Measurements from ENCODE around the gene KSR2.

The KSR2 gene

DNA sequence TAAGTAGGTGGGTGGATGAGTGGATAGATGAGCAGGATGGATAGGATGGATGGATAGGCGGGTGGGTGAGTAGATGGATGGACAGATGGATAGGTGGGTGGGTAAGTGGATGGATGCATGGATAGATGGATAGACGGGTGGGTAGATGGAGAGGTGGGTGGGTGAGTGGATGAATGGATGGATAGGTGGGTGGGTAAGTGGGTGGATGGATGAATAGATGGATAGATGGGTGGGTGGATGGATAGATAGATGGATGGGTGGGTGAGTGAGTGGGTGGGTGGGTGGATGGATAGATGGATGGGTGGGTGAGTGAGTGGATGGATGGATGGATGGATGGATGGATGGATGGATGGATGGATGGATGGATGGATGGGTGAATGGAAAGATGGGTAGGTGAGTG, 385.7 kb downstream of the KSR2 start:
- Histone ChIP-seq H4K20me1 (ENCODE audit: control insufficient read depth, insufficient read depth, low read depth, low read length) (no peaks in the 10 kb centered on the region), H3K9me3 (ENCODE audit: control insufficient read depth, insufficient read depth, low read length) (no peaks in the 10 kb centered on the region), H3K27me3 (ENCODE audit: control insufficient read depth, low read length) (no peaks in the 10 kb centered on the region), H3F3A (ENCODE audit: control insufficient read depth, insufficient read depth) (no peaks in the 10 kb centered on the region), H3K4me1 (ENCODE audit: control insufficient read depth, low read length) (no peaks in the 10 kb centered on the region), H3K79me2 (ENCODE audit: control insufficient read depth, low read length) (no peaks in the 10 kb centered on the region), H3K27ac (ENCODE audit: low read depth, low read length) (no peak overlapping the region), H3K4me3 (ENCODE audit: low read length) (no peak overlapping the region), H3K9me2 (replicated peaks; ENCODE audit: control insufficient read depth, low read length) (no peaks in the 10 kb centered on the region), H3K4me2 (ENCODE audit: low read length) (no peak overlapping the region), H3K36me3 (ENCODE audit: control insufficient read depth, low read length) (no peaks in the 10 kb centered on the region)
- no peak for TF ChIP-seq EZH2phosphoT487 (IDR thresholded peaks at IDR 0.05; ENCODE audit: borderline replicate concordance, low read length)
- TF ChIP-seq, protein P1, sequence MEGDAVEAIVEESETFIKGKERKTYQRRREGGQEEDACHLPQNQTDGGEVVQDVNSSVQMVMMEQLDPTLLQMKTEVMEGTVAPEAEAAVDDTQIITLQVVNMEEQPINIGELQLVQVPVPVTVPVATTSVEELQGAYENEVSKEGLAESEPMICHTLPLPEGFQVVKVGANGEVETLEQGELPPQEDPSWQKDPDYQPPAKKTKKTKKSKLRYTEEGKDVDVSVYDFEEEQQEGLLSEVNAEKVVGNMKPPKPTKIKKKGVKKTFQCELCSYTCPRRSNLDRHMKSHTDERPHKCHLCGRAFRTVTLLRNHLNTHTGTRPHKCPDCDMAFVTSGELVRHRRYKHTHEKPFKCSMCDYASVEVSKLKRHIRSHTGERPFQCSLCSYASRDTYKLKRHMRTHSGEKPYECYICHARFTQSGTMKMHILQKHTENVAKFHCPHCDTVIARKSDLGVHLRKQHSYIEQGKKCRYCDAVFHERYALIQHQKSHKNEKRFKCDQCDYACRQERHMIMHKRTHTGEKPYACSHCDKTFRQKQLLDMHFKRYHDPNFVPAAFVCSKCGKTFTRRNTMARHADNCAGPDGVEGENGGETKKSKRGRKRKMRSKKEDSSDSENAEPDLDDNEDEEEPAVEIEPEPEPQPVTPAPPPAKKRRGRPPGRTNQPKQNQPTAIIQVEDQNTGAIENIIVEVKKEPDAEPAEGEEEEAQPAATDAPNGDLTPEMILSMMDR (IDR thresholded peaks at IDR 0.05; ENCODE audit: low read depth, low read length, poor library complexity, severe bottlenecking), result no peak

DNA sequence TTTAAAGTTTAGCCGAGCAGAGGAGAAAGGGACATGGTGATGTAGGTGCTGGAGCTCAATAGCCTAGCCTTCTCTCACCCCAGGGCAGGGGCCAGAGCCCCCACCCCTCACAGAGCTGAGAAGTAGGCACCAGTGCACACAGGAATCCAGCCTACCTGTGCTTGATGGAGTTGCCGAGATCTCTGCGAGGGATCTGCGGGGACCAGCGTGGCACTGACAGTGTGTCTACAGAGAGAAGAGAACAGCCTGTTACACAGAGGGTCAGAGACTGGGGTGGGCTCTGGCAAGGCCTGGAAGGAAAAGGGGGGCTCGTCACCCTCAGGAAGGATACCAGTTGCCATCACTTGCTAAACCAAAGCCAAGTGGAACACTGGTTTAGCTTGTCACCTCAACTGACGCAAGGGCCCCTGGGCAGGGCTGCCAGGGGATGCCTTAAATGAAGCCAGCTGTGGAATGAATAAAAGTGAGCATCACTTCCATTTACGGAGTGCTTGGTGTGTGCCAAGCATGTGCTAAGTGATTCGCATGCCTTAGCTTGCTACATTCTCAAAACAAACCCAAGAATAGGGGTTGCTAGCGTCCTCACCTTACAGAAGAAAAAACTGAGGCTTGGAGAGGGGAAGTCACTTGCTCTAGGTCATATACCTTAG, 386.5 kb downstream of the KSR2 start:
- Histone ChIP-seq H3K4me3 (ENCODE audit: low read length) (no peak overlapping the region), H3K27me3 (ENCODE audit: control insufficient read depth, low read length) (no peaks in the 10 kb centered on the region), H3K36me3 (ENCODE audit: control insufficient read depth, low read length) (no peaks in the 10 kb centered on the region), H3K4me1 (ENCODE audit: control insufficient read depth, low read length) (no peaks in the 10 kb centered on the region), H3F3A (ENCODE audit: control insufficient read depth, insufficient read depth) (no peaks in the 10 kb centered on the region), H3K27ac (ENCODE audit: low read depth, low read length) (no peak overlapping the region), H3K9me3 (ENCODE audit: control insufficient read depth, insufficient read depth, low read length) (no peaks in the 10 kb centered on the region), H3K4me2 (ENCODE audit: low read length) (no peak overlapping the region), H4K20me1 (ENCODE audit: control insufficient read depth, insufficient read depth, low read depth, low read length) (no peaks in the 10 kb centered on the region), H3K79me2 (ENCODE audit: control insufficient read depth, low read length) (no peaks in the 10 kb centered on the region), H3K9me2 (replicated peaks; ENCODE audit: control insufficient read depth, low read length) (no peaks in the 10 kb centered on the region)
- TF ChIP-seq EZH2phosphoT487 (IDR thresholded peaks at IDR 0.05; ENCODE audit: borderline replicate concordance, low read length), result no peak
- TF ChIP-seq, protein P1 (IDR thresholded peaks at IDR 0.05; ENCODE audit: low read depth, low read length, poor library complexity, severe bottlenecking), result no peak

DNA sequence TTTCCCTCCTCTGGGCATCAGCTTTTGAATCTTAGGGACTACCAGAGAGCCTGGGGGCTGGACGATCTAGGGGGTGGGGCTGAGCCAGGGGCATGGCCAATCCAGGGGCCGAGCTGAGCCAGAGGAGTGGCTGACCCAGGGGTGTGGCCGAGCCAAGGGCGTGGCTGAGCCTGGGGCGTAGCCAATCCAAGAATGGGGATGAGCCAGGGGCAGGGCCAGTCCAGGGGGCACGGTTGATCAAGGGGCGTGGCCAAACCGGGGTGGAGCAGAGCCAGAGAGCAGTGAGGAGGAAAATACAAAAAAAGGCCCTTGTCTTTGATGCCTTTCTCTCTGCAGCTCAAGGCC, 388.1 kb downstream of the KSR2 start:
- H4K20me1 ChIP-seq (ENCODE audit: control insufficient read depth, insufficient read depth, low read depth, low read length), result no peaks in the 10 kb centered on the region
- no peak overlapping the region for H3K27ac ChIP-seq (ENCODE audit: low read depth, low read length)
- no peak overlapping the region for H3K4me3 ChIP-seq (ENCODE audit: low read length)
- no peaks in the 10 kb centered on the region for H3K4me1 ChIP-seq (ENCODE audit: control insufficient read depth, low read length)
- TF ChIP-seq, protein P1 (IDR thresholded peaks at IDR 0.05; ENCODE audit: low read depth, low read length, poor library complexity, severe bottlenecking), result no peak
- no peak for TF ChIP-seq EZH2phosphoT487 (IDR thresholded peaks at IDR 0.05; ENCODE audit: borderline replicate concordance, low read length)
- no peaks in the 10 kb centered on the region; the same call in 1 of the 2 replicates for H3K27me3 ChIP-seq (ENCODE audit: control insufficient read depth, low read length)
- no peaks in the 10 kb centered on the region for H3K36me3 ChIP-seq (ENCODE audit: control insufficient read depth, low read length)
- H3K9me3 ChIP-seq (ENCODE audit: control insufficient read depth, insufficient read depth, low read length), result no peaks in the 10 kb centered on the region
- H3K4me2 ChIP-seq (ENCODE audit: low read length), result no peak overlapping the region
- H3F3A ChIP-seq (ENCODE audit: control insufficient read depth, insufficient read depth), result no peaks in the 10 kb centered on the region
- no peaks in the 10 kb centered on the region for H3K9me2 ChIP-seq (replicated peaks; ENCODE audit: control insufficient read depth, low read length)
- no peaks in the 10 kb centered on the region for H3K79me2 ChIP-seq (ENCODE audit: control insufficient read depth, low read length)
